Panc1 (cell line): ENCODE results near the gene ZNF322. TPM values are rescaled to one million over a fixed set of nuclear protein-coding genes. Genes with fewer than 3 reads are reported as not detected.

Source experiments
- ATAC-seq: fragments of 200-7000 bp; cut with Tn5 transposase; 2 replicates; pipeline ENCODE4 v1.9.1; 2020; ENCODE audit warnings: mild to moderate bottlenecking, moderate library complexity
- BruUV-seq: library from RNA; stranded (reverse); fragments of 400-500 nt; replicated peaks from 2 replicates; lab custom pipeline; 2021; lab: Mats Ljungman, UMichigan
- CTCF ChIA-PET: fragments of 300-600 bp; sonication (Branson Sonifier 250); formaldehyde crosslinking; loops from one replicate; lab custom pipeline; 2022; ENCODE audit warnings: antibody characterized with exemption; lab: Charles Lee
- POLR2A ChIA-PET: fragments of 300-600 bp; sonication (Branson Sonifier 250); formaldehyde crosslinking; loops from one replicate; lab custom pipeline; 2022; ENCODE audit warnings: antibody characterized with exemption; lab: Charles Lee
- DNase-seq: peaks from one replicate; pipeline ENCODE4 v3.0.0-alpha.2; 2010; ENCODE audit warnings: low read depth, low spot score
- H3K27ac ChIP-seq: 2 replicates; pipeline ENCODE4 v1.5.1; 2011; ENCODE audit warnings: mild to moderate bottlenecking, low read length, inconsistent platforms
- H3K27me3 ChIP-seq: fragments of 200-500 bp; sonication (Bioruptor generic); 2 replicates; pipeline ENCODE4 v1.6.0; 2014; ENCODE audit warnings: low read length, inconsistent platforms; ENCODE audit not compliant: control insufficient read depth, insufficient read depth
- H3K36me3 ChIP-seq: fragments of 200-500 bp; sonication (Bioruptor generic); 2 replicates; pipeline ENCODE4 v1.5.1; 2014; ENCODE audit warnings: inconsistent platforms, mild to moderate bottlenecking, low read length, moderate library complexity; ENCODE audit not compliant: control insufficient read depth, insufficient read depth
- H3K4me1 ChIP-seq: 2 replicates; pipeline ENCODE4 v1.5.1; 2011; ENCODE audit warnings: inconsistent platforms, mild to moderate bottlenecking, low read length, moderate library complexity; ENCODE audit not compliant: control insufficient read depth, insufficient read depth
- H3K4me3 ChIP-seq, 2 experiments: 2 replicates each; pipeline ENCODE4 v1.5.1; 2011 to 2012; ENCODE audit warnings: low read depth in 2 of 2, low read length in 2 of 2, mild to moderate bottlenecking in 2 of 2, inconsistent platforms in 1 of 2, moderate library complexity in 1 of 2
- H3K9me3 ChIP-seq: fragments of 200-500 bp; sonication (Bioruptor generic); 2 replicates; pipeline ENCODE4 v1.5.1; 2014; ENCODE audit warnings: low read depth, mild to moderate bottlenecking, inconsistent platforms, low read length, moderate library complexity; ENCODE audit not compliant: control insufficient read depth, insufficient read depth
- CTCF ChIP-seq: fragments of 450-650 bp; IDR thresholded peaks from 2 replicates; pipeline ENCODE4 v1.5.1; 2017; ENCODE audit warnings: mild to moderate bottlenecking
- POLR2AphosphoS5 ChIP-seq: IDR thresholded peaks from 2 replicates; pipeline ENCODE4 v1.6.1; 2012; ENCODE audit warnings: mild to moderate bottlenecking, low read depth, low read length, moderate library complexity
- REST ChIP-seq, 2 experiments: IDR thresholded peaks; 2 replicates each; pipeline ENCODE4 v1.6.1; 2011 to 2012; ENCODE audit warnings: low read depth in 2 of 2, control low read depth in 1 of 2, low read length in 1 of 2, mild to moderate bottlenecking in 1 of 2, moderate library complexity in 1 of 2; ENCODE audit not compliant: insufficient read depth in 1 of 2
- SIN3A ChIP-seq: IDR thresholded peaks from 2 replicates; pipeline ENCODE4 v1.6.1; 2012; ENCODE audit warnings: low read depth, mild to moderate bottlenecking, low read length, moderate library complexity, borderline replicate concordance; ENCODE audit not compliant: insufficient read depth
- TCF7L2 ChIP-seq: IDR thresholded peaks from 2 replicates; pipeline ENCODE4 v1.6.1; 2011; ENCODE audit warnings: mild to moderate bottlenecking, low read depth, low read length, inconsistent platforms
- in situ Hi-C: cut with HindIII; loops from 2 replicates; pipeline ENCODE4 v1.10.0; 2016; ENCODE audit warnings: low sequenced_read_pairs, low pct_unique_long_range_greater_than_20kb
- intact Hi-C: fragments of 100-400 bp; cut with micrococcal nuclease; formaldehyde crosslinking; loops from one replicate; pipeline ENCODE4 v1.10.0; 2022; ENCODE audit not compliant: unreplicated experiment
- total RNA-seq: library from RNA; stranded (reverse); gene quantifications from one replicate; pipeline ENCODE4 v1.2.1, GENCODE V29; 2021; ENCODE audit not compliant: unreplicated experiment

The ZNF322 gene
- total RNA-seq, 1 experiment from 2014 or later, result 31.2 TPM

- in situ Hi-C loops (no loop called here), intact Hi-C loops (no loop called here)
- Histone ChIP-seq H3K27ac (peak overlapping the region; percentile 90), H3K4me1 (peaks cover 3% of the 10 kb centered on the region; the same call in 1 of the 2 replicates), H3K27me3 (no peaks in the 10 kb centered on the region), H3K4me3 (peak overlapping the region; percentile 94 to 96), H3K9me3 (no peaks in the 10 kb centered on the region), H3K36me3 (peaks cover 6% of the 10 kb centered on the region; the same call in 1 of the 2 replicates)
- CTCF ChIA-PET, result no interaction called here
- DNase-seq, result no peak
- POLR2A ChIA-PET, result no interaction called here
- TF ChIP-seq TCF7L2, result no peak
- no TSS peak for BruUV-seq
- no peak for ATAC-seq
These were observed 62.2 kb downstream of the ZNF322 start for GRCh38 chr6:26597389-26597766.

GRCh38 chr6:26596579-26597388 is 62.8 kb downstream of the ZNF322 start, which contains the start of gene ABT1:
Gene ABT1, plus strand, starts transcription at chr6:26596953. Its CDS starts 30 bp downstream, at chr6:26596983.
- peak; percentile 86 for TF ChIP-seq POLR2AphosphoS5
- peak; percentile 83 for TF ChIP-seq SIN3A
- no peak for TF ChIP-seq TCF7L2
- in situ Hi-C loops, result no loop called here
- H3K36me3 ChIP-seq, result peaks cover 6% of the 10 kb centered on the region; the same call in 1 of the 2 replicates
- POLR2A ChIA-PET, result no interaction called here
- intact Hi-C loops, result no loop called here
- H3K4me1 ChIP-seq, result peaks cover 3% of the 10 kb centered on the region; the same call in 1 of the 2 replicates
- CTCF ChIA-PET, result interaction anchor here (2.4 kb wide), 1 partner anchor 20 kb away, joined by 9 read pairs; no protein-coding TSS in a partner anchor
- BruUV-seq, result no TSS peak
- peak; percentile 97 for DNase-seq
- no peaks in the 10 kb centered on the region for H3K27me3 ChIP-seq
- no peaks in the 10 kb centered on the region for H3K9me3 ChIP-seq
- ATAC-seq, result peak; percentile 88
- peak within 1 kb of the TSS; percentile 94 to 96 for H3K4me3 ChIP-seq
- H3K27ac ChIP-seq, result peak within 1 kb of the TSS; percentile 90

- CTCF ChIA-PET, result interaction anchor here (0.6 to 3.4 kb wide), 9 partner anchors 13 to 554 kb away, joined by 3 to 39 read pairs (median 4); no protein-coding TSS in a partner anchor
- Histone ChIP-seq H3K4me1 (peaks cover 3% of the 10 kb centered on the region; the same call in 1 of the 2 replicates), H3K4me3 (peak overlapping the region; percentile 94 to 96), H3K9me3 (no peaks in the 10 kb centered on the region), H3K36me3 (peaks cover 6% of the 10 kb centered on the region; the same call in 1 of the 2 replicates), H3K27ac (peak overlapping the region; percentile 90), H3K27me3 (no peaks in the 10 kb centered on the region)
- in situ Hi-C loops, result no loop called here
- POLR2A ChIA-PET, result interaction anchor here (1.7 kb wide), 1 partner anchor 19 kb away, joined by 10 read pairs; no protein-coding TSS in a partner anchor
- intact Hi-C loops, result loop anchor here (1.0 kb wide), 2 partner anchors 18 to 23 kb away; no protein-coding TSS in a partner anchor
- TF ChIP-seq CTCF (peak; percentile 96), POLR2AphosphoS5 (no peak), TCF7L2 (no peak), SIN3A (0 out of 2 replicates have a peak, but pooled peaks have one; percentile 52), REST (IDR thresholded peaks at IDR 0.05; ENCODE audit: insufficient read depth in 1 of 2, low read depth in 2 of 2, low read length in 1 of 2) (0 out of 4 replicates have a peak, but pooled peaks of 1 of the 2 experiments have one; percentile 38)
- BruUV-seq, result no TSS peak
- peak; percentile 86 for ATAC-seq
- DNase-seq, result peak; percentile 78
These were observed 63.8 kb downstream of the ZNF322 start for GRCh38 chr6:26595669-26596269.
